Ureter (tissue), 1 donor: ENCODE data around the gene MCM3AP. TPM values are rescaled to one million over a fixed set of nuclear protein-coding genes. Genes with fewer than 3 reads are reported as not detected.
"Not testable (repeated sequence)": the region's sequence is repeated elsewhere in the genome, so short reads cannot be mapped to it uniquely, and the experiment has no call there.

ENCODE experiments used
- DNase-seq: peaks from one replicate; pipeline ENCODE4 v3.0.0-alpha.2; 2020; ENCODE audit warnings: low spot score
- total RNA-seq: library from RNA; stranded (reverse); gene quantifications from one replicate; pipeline ENCODE4 v1.2.4, GENCODE V29; 2023
- donor health status: DM: yes; HTN: yes; CAD: no.

MCM3AP gene
- total RNA-seq, 1 donor from 2014 or later: 97.6 TPM

DNA sequence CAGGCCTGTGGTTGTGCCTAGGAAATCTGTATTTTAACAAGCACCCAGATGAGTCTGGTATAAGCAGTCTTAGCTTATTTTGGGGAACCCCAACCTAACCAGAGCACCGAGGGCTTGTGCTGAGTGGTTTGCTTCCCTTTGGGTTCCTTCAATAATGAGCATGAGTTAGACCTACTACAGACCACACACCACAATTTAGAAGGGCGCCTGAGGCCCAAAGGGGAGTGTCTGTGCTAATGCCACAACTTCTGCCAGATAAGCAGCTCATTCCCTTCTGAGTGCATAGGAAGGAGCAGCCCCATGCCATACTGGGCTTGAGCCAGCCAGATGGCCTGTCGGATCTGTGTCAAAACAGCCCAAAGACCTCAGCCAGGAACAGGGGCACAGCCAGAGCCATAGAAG lies 41.5 kb downstream of the MCM3AP start:
- DNase-seq: no peak

- no peak for DNase-seq
Measured at GRCh38 chr21:46243325-46243724, 42.1 kb downstream of the MCM3AP start.

GRCh38 chr21:46241577-46241976 lies 43.8 kb downstream of the MCM3AP start:
- not testable (repeated sequence) for DNase-seq

GRCh38 chr21:46239817-46240325 lies 45.5 kb downstream of the MCM3AP start:
- no peak for DNase-seq

DNA sequence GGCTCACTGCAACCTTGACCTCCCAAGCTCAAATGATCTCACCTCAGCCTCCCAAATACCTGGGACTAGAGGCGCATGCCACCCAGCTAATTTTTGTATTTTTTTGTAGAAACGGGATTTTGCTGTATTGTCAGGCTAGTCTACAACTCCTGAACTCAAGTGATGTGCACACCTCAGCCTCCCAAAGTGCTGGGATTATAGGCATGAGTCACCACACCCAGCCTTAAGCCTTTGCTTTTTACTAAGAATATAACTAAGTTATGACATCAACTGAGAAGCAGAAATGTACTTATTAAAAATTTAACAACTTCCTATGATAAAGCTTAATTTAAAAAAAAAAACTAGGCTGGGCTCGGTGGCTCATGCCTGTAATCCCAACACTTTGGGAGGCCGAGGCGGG lies 47.9 kb downstream of the MCM3AP start:
- no peak for DNase-seq

DNA sequence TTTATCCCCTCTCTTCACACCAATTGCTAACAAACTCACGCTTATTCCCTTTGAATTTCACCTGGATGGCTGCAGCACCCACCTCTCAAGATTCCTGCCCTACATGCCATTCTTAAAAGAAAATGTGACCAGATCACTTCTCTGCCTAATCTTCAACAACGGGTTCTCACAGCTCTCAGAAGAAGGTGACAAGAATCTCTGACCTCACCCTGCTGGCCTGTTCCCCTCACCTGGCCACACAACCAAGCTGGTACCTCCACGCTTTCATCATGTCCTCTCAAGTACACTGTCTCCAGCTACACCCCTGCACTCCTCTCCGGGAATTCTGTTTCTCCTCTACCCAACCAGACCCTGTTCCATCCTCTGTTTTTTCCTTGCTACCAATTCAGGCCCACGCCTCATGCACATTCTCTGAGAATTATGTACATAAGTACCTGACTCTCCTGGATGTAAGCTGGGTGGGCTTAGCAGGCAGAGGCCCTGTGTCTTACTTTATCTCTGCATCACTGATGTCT lies 50.9 kb downstream of the MCM3AP start:
- no peak for DNase-seq

DNA sequence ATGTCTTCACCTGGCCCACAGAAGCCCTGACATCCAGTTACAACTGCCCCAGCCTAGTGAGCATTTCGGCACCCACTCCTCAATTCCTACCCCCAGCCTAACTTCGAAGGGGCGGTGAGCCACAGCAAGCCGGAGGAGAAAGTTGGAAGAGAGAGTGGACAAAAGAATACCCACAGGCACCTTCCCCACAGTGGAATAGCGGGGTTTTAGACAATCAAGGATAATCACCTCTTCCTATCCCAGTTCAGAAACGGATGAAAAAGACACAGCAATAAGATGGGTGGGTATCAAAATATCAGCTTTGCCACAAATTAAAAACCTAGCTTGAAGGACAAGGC lies 55.5 kb downstream of the MCM3AP start:
- no peak for DNase-seq

DNA sequence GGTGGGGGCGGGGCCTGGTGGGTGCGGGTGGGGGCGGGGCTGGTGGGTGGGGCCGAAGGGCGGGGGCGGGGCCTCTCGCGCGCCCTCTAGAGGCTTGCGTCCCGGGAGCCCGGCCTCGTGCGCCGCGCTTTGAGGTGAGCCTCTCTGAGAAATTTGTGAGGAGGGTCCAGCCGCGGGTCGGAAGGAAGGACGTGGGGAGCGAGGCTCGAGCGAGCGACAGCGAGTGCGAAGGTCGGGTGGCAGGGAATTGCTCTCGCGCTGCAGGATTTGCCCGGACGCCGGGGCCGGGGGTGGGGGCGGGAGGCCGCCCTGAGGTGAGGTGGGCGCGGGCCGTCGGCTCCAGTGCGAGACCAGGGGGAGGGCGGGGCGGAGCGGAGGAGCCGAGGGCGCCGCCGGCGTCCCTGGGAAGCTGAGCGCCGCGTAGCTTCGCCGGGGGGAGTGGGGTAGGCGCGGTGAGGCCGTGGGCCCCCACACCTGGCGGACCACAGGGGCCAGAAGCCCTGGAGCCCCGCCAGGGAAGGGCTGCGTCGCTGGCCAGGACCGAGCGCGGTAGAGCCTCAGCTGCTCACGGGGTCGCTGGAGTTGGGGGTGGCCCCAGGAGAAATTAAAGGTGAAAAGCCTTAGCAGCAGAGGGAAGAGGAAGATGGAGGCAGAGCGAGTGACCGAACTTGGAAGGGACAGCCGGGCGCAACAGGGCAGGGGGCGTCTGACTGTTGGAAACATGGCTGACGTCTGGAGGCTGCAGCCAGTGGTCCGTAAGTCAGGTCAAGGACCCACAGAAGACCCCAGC lies 56.1 kb downstream of the MCM3AP start:
- DNase-seq: no peak

DNA sequence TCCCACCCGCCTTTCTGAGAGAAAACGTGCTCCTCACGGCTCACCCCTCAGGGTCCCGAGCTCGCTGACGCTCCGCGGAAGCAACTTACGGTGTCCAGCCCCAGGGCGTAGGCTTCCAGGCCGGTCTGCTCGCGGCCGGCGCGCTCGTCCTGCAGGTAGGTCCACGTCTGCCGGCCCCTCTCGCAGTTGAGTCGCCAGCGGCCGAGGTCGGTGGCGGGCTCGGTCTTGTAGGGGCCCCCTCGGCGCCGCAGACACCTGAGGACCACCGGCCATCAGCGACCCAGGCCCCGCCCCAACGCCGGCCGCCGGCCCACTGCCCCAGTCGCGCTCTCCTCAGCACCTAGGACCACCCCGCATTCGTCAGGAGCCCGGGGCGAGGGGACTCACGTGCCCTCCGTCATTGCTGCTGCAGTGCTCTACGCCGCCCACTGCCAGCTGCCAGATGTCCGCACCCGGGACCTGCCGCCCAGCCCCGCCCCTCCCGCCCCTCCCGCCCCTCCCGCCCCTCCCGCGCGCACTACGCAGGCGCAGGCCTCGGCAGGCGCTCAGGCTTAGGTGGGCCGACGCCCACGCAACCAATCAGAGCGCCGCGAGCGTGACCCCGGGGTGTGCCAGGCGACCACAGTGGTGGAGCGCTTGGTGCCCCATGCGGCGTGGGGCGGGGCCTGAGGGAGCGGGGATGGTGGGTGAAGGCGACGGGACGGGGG lies 56.9 kb downstream of the MCM3AP start, which contains the start of gene LSS:
Gene LSS (minus strand): TSS at position 430 of the 707 bp plus-strand sequence. CDS start 29 bp downstream, at position 401.
- DNase-seq: peak; percentile 99

- DNase-seq: no peak
Measured at GRCh38 chr21:46227811-46228344, 57.5 kb downstream of the MCM3AP start.

- DNase-seq: no peak
Measured at GRCh38 chr21:46226920-46227599, 58.4 kb downstream of the MCM3AP start.

GRCh38 chr21:46226146-46226545 lies 59.3 kb downstream of the MCM3AP start:
- DNase-seq: no peak

GRCh38 chr21:46223661-46224060 lies 61.8 kb downstream of the MCM3AP start:
- not testable (repeated sequence) for DNase-seq

- DNase-seq: no peak
Measured at GRCh38 chr21:46223217-46223616, 62.2 kb downstream of the MCM3AP start.

- no peak for DNase-seq
Measured at GRCh38 chr21:46222436-46223116, 62.8 kb downstream of the MCM3AP start.

DNA sequence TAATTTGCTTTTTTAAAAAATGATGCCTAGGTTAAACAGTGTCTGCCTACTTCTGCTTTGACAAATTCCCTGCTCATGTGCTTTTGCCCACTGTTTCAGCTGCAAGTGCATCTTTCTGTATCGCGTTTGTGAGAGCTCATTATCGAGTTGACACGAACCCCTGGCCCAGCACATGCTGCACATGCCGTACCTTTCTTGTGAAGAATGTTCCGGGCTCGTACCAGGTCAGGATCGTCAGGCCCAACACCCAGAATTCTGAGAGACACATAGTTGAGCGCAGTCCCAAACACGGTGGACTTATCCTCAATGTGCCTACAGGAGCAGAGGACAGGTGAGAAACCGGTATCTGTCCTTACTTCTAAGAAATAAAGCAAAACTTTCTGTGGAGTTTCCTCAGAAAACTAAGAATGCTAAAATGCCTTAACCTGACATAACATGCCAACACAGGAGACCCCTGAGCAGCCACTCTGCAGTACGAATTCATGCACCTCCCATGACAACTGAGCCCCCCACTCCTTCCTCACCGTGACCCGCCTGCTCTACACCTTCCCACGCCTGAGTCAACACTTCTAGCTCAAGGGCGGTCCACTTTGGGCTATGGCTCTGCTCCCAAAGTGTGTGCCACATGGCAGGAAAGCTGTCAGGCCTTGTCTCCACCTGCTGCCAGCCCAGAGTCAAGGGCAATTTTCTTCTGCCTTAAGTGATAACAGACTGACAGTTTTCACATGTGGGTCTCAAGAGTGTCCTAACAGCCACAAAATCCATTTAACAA lies 63.6 kb downstream of the MCM3AP start:
- DNase-seq: no peak

DNA sequence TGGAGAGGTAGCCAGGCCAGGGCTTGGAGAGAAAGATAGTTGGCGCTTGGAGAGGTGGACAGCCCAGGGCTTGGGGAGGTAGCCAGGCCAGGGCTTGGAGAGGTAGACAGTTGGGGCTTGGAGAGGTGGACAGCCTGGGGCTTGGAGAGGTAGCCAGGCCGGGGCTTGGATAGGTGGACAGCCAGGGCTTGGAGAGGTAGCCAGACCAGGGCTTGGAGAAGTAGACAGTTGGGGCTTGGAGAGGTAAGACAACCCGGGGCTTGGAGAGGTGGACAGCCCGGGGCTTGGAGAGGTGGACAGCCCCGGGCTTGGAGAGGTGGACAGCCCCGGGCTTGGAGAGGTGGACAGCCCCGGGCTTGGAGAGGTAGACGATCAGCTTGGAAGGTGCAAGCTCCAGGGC lies 64.6 kb downstream of the MCM3AP start:
- DNase-seq: no peak

- DNase-seq: no peak
Measured at GRCh38 chr21:46220275-46220810, 65.1 kb downstream of the MCM3AP start.

DNA sequence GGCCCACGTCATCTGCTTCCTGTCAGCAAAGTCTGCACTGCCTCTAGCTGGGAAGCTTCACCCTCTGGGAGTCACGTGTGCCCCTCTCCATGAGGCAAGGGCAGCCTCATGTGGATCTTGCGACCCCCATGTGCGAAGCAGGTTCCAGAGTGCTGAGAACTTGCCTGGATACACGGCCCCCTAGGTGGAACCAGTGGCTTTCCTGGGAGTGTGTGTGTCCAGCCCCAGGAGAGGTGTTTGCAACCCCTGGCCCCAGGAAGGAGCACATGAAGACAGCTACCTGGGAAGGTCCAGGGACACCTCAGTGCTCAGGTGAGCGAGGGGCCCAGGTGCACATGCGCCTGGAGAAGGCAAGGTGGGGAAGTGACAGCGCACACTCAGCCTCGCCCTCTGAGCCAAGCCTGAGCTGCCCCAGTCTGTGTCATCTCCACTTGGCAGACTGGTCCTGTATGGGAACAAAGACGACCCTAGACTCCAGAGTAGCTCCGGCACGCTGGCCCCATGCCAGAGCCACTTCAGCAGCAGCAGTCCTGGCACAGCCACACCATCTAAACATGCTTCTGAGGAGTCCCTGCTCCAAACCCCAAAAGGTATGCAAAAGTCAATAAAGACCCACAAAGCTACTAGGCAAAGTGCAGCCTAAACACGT lies 65.7 kb downstream of the MCM3AP start:
- DNase-seq: no peak
